Thoracic aorta (tissue), 2 donors: ENCODE measurements around the gene ATE1. TPM values are rescaled to one million over a fixed set of nuclear protein-coding genes. Genes with fewer than 3 reads are reported as not detected.

Experiments used
- ATAC-seq: fragments of 150-250 bp; one replicate; pipeline ENCODE4 v1.8.0; 2017; ENCODE audit warnings: low read depth; ENCODE audit not compliant: insufficient number of reproducible peaks, low FRiP score
- DNase-seq: peaks from one replicate; pipeline ENCODE4 v3.0.0-alpha.2; 2020; ENCODE audit warnings: low spot score
- H3K27ac ChIP-seq, 2 donors: fragments of 200-600 bp; sonication (generic); 1 replicate in 1 of 2; 2 replicates in 1 of 2; pipeline ENCODE4 v1.5.1; 2016; ENCODE audit warnings: mild to moderate bottlenecking in 2 of 2, moderate library complexity in 2 of 2
- H3K27me3 ChIP-seq: fragments of 200-600 bp; sonication (generic); replicated peaks from 2 replicates; pipeline ENCODE4 v1.6.0; 2016; ENCODE audit warnings: mild to moderate bottlenecking; ENCODE audit not compliant: insufficient read depth
- H3K36me3 ChIP-seq: fragments of 200-600 bp; sonication (generic); one replicate; pipeline ENCODE4 v1.5.1; 2016
- H3K4me1 ChIP-seq, 2 donors: fragments of 200-600 bp; sonication (generic); 1 replicate in 1 of 2; 2 replicates in 1 of 2; pipeline versions ENCODE4 v1.5.1 to v1.6.0; 2016; ENCODE audit warnings: low read depth in 2 of 2, mild to moderate bottlenecking in 1 of 2; ENCODE audit not compliant: control insufficient read depth in 1 of 2
- H3K4me3 ChIP-seq: fragments of 200-600 bp; sonication (generic); 2 replicates; pipeline ENCODE4 v1.5.1; 2016; ENCODE audit warnings: mild to moderate bottlenecking
- H3K9me3 ChIP-seq: fragments of 200-600 bp; sonication (generic); 2 replicates; pipeline ENCODE4 v1.5.1; 2016
- CTCF ChIP-seq: fragments of 200-600 bp; sonication (generic); IDR thresholded peaks from one replicate; pipeline ENCODE4 v1.5.1; 2019; ENCODE audit warnings: antibody characterized with exemption
- total RNA-seq, 2 donors: library from RNA; depleted of rRNA; stranded (reverse); fragments of >200 nt; gene quantifications; one replicate each; pipeline versions ENCODE4 v1.1.0 to v1.2.3, GENCODE V29; 2016

Gene ATE1
- total RNA-seq, 2 donors from 2014 or later = 14.8 to 27.4 TPM

DNA sequence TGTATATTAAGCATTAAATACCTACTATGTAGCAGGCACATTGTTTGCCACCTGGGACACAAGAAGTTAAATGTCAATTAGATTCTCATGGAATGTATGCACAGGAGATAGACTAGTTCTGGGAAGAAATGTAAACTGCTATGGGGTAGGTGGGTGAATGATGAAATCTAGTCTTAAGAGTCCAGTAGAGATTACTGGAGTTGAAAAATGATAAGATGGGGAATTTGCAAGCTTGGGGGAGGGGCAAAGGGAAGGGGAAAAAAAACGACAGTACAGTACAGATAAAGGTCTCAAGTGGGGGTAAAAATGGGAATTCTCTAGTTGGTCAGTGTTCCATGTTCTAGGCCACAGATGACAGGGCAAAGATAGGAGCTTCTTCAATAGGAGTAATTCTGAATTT, 94.4 kb downstream of the ATE1 start:
- Histone ChIP-seq H3K27ac (no peak overlapping the region), H3K4me3 (no peak overlapping the region), H3K27me3 (no peaks in the 10 kb centered on the region), H3K36me3 (no peaks in the 10 kb centered on the region), H3K9me3 (no peaks in the 10 kb centered on the region), H3K4me1 (no peaks in the 10 kb centered on the region)
- TF ChIP-seq CTCF = no peak
- no peak for DNase-seq
- ATAC-seq = no peak

- TF ChIP-seq CTCF = no peak
- Histone ChIP-seq H3K27me3 (no peaks in the 10 kb centered on the region), H3K4me3 (no peak overlapping the region), H3K4me1 (no peaks in the 10 kb centered on the region), H3K27ac (no peak overlapping the region), H3K36me3 (no peaks in the 10 kb centered on the region), H3K9me3 (no peaks in the 10 kb centered on the region)
- DNase-seq = no peak
- ATAC-seq = no peak
Observed at GRCh38 chr10:121832647-121833046, 95.2 kb downstream of the ATE1 start.

GRCh38 chr10:121831777-121832176, 96.1 kb downstream of the ATE1 start:
- Histone ChIP-seq H3K36me3 (no peaks in the 10 kb centered on the region), H3K9me3 (no peaks in the 10 kb centered on the region), H3K27ac (no peak overlapping the region), H3K4me1 (no peaks in the 10 kb centered on the region), H3K27me3 (no peaks in the 10 kb centered on the region), H3K4me3 (no peak overlapping the region)
- ATAC-seq (no peak), DNase-seq (no peak)
- no peak for TF ChIP-seq CTCF

DNA sequence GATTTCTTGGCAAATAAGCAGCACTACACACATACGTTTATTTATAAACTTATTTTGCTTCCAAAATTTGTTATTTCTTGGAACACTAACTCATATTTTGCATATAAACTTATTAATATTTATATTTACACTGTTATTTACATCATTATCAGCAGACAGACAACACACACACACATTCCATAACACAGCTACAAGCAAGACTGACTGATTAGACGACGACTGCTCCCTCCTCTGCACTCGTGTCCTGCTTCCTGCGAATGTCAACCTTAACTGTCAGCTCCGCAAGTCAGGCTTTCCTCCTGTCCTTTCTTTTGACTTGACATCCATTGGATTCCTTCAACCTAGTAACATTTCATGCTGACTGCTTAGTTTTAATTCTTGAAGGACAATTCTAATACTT, 96.6 kb downstream of the ATE1 start:
- Histone ChIP-seq H3K27me3 (no peaks in the 10 kb centered on the region), H3K36me3 (no peaks in the 10 kb centered on the region), H3K4me3 (no peak overlapping the region), H3K9me3 (no peaks in the 10 kb centered on the region), H3K27ac (no peak overlapping the region), H3K4me1 (no peaks in the 10 kb centered on the region)
- ATAC-seq = no peak
- DNase-seq = no peak
- TF ChIP-seq CTCF = no peak

- H3K4me3 ChIP-seq = no peak overlapping the region
- peaks cover 0 to 7% of the 10 kb centered on the region in 2 donors for H3K4me1 ChIP-seq
- no peaks in the 10 kb centered on the region for H3K9me3 ChIP-seq
- TF ChIP-seq CTCF = no peak
- H3K27ac ChIP-seq = no peak overlapping the region
- DNase-seq (no peak), ATAC-seq (no peak)
- no peaks in the 10 kb centered on the region for H3K36me3 ChIP-seq
- no peaks in the 10 kb centered on the region for H3K27me3 ChIP-seq
Observed at GRCh38 chr10:121830101-121830500, 97.7 kb downstream of the ATE1 start.
